ENCODE data around the gene MT1E. TPM values are rescaled to one million over a fixed set of nuclear protein-coding genes. Genes with fewer than 3 reads are reported as not detected.

MT1E gene
- total RNA-seq, 6 experiments from 2014 or later = 192 to 469 (median 458) TPM

- Mint-ChIP-seq H3K36me3 (ENCODE audit: low read depth) (peaks cover 18% of the 10 kb centered on the region; the same call in 1 of the 2 replicates), H3K27ac (no peak overlapping the region), H3K27me3 (ENCODE audit: insufficient read depth) (peaks cover 4% of the 10 kb centered on the region; the same call in 1 of the 2 replicates), H3K4me3 (no peak overlapping the region), H3K4me1 (ENCODE audit: low read depth) (peaks cover 26% of the 10 kb centered on the region), H3K9me3 (no peaks in the 10 kb centered on the region)
- no peak for TF ChIP-seq CTCF (IDR thresholded peaks at IDR 0.05)
- no peak for DNase-seq
These were observed 1.9 kb upstream of the MT1E start for GRCh38 chr16:56623637-56624036.

GRCh38 chr16:56625943-56626654 is 518 bp downstream of the MT1E start:
- Mint-ChIP-seq H3K9me3 (no peaks in the 10 kb centered on the region), H3K36me3 (ENCODE audit: low read depth) (peaks cover 18% of the 10 kb centered on the region; the same call in 1 of the 2 replicates), H3K27ac (peak overlapping the region; percentile 96), H3K27me3 (ENCODE audit: insufficient read depth) (peaks cover 4% of the 10 kb centered on the region; the same call in 1 of the 2 replicates), H3K4me1 (ENCODE audit: low read depth) (peaks cover 28% of the 10 kb centered on the region), H3K4me3 (peak overlapping the region; percentile 97)
- no peak for TF ChIP-seq CTCF (IDR thresholded peaks at IDR 0.05)
- DNase-seq = peak; percentile 76

- Mint-ChIP-seq H3K4me3 (peak overlapping the region; percentile 97), H3K27ac (peak overlapping the region; percentile 96), H3K27me3 (ENCODE audit: insufficient read depth) (peaks cover 4% of the 10 kb centered on the region; the same call in 1 of the 2 replicates), H3K4me1 (ENCODE audit: low read depth) (peaks cover 29% of the 10 kb centered on the region), H3K36me3 (ENCODE audit: low read depth) (peaks cover 18% of the 10 kb centered on the region; the same call in 1 of the 2 replicates), H3K9me3 (no peaks in the 10 kb centered on the region)
- TF ChIP-seq CTCF (IDR thresholded peaks at IDR 0.05) = no peak
- no peak for DNase-seq
These were observed 1.1 kb downstream of the MT1E start for GRCh38 chr16:56626685-56627084.

GRCh38 chr16:56628486-56629350 is 3.1 kb downstream of the MT1E start:
- no peak overlapping the region for H3K27ac Mint-ChIP-seq
- DNase-seq = no peak
- TF ChIP-seq CTCF (IDR thresholded peaks at IDR 0.05) = no peak
- H3K36me3 Mint-ChIP-seq (ENCODE audit: low read depth) = peaks cover 18% of the 10 kb centered on the region; the same call in 1 of the 2 replicates
- peaks cover 38% of the 10 kb centered on the region for H3K4me1 Mint-ChIP-seq (ENCODE audit: low read depth)
- H3K9me3 Mint-ChIP-seq = no peaks in the 10 kb centered on the region
- H3K27me3 Mint-ChIP-seq (ENCODE audit: insufficient read depth) = peaks cover 6% of the 10 kb centered on the region
- H3K4me3 Mint-ChIP-seq = no peak overlapping the region

GRCh38 chr16:56629531-56629930 is 4.0 kb downstream of the MT1E start:
- no peak for TF ChIP-seq CTCF (IDR thresholded peaks at IDR 0.05)
- Mint-ChIP-seq H3K27me3 (ENCODE audit: insufficient read depth) (peaks cover 14% of the 10 kb centered on the region), H3K9me3 (no peaks in the 10 kb centered on the region), H3K4me3 (no peak overlapping the region), H3K36me3 (ENCODE audit: low read depth) (peaks cover 18% of the 10 kb centered on the region; the same call in 1 of the 2 replicates), H3K4me1 (ENCODE audit: low read depth) (peaks cover 38% of the 10 kb centered on the region), H3K27ac (no peak overlapping the region)
- no peak for DNase-seq
